ENCODE data around the gene JAKMIP2. TPM values are rescaled to one million over a fixed set of nuclear protein-coding genes. Genes with fewer than 3 reads are reported as not detected.

The JAKMIP2 gene
- total and polyA plus RNA-seq, 2 donors from 2014 or later = 0.38 to 0.71 TPM

- H3K9me3 ChIP-seq (ENCODE audit: control insufficient read depth in 2 of 3, insufficient read depth in 1 of 3, low read length in 3 of 3) = no peaks in the 10 kb centered on the region
- H3K27me3 ChIP-seq (ENCODE audit: control insufficient read depth, insufficient read depth, low read length) = no peaks in the 10 kb centered on the region
- H3K9ac ChIP-seq (ENCODE audit: low read length in 3 of 3) = no peak overlapping the region
- peaks cover 0 to 3% (median 0%) of the 10 kb centered on the region in 3 donors for H3K4me1 ChIP-seq (ENCODE audit: control insufficient read depth in 2 of 3, insufficient read depth in 2 of 3, low read depth in 1 of 3, low read length in 3 of 3)
- intact Hi-C loops (cut with DNase I) = no loop called here
- H3K4me3 ChIP-seq (ENCODE audit: low read length in 3 of 3) = no peak overlapping the region
- FAIRE-seq (no peak), DNase-seq (peak in 4 of 5 donors; percentile 13 to 71 (median 29))
- no peaks in the 10 kb centered on the region for H3K36me3 ChIP-seq (ENCODE audit: control insufficient read depth in 2 of 3, insufficient read depth in 3 of 3, low read length in 3 of 3)
- TF ChIP-seq CTCF (IDR thresholded peaks at IDR 0.05; ENCODE audit: borderline replicate concordance, extremely low read depth, insufficient read depth) = no peak
- no peak overlapping the region for H3K27ac ChIP-seq (ENCODE audit: low read depth in 2 of 2, low read length in 2 of 2)
Observed at GRCh38 chr5:147688656-147689356, 93.7 kb downstream of the JAKMIP2 start.

- H3K27me3 ChIP-seq (ENCODE audit: control insufficient read depth, insufficient read depth, low read length) = no peaks in the 10 kb centered on the region
- H3K9me3 ChIP-seq (ENCODE audit: control insufficient read depth in 2 of 3, insufficient read depth in 1 of 3, low read length in 3 of 3) = no peaks in the 10 kb centered on the region
- H3K4me1 ChIP-seq (ENCODE audit: control insufficient read depth in 2 of 3, insufficient read depth in 2 of 3, low read depth in 1 of 3, low read length in 3 of 3) = peaks cover 0 to 3% (median 0%) of the 10 kb centered on the region in 3 donors
- TF ChIP-seq CTCF (IDR thresholded peaks at IDR 0.05; ENCODE audit: borderline replicate concordance, extremely low read depth, insufficient read depth) = no peak
- FAIRE-seq (no peak), DNase-seq (no peak)
- no peak overlapping the region for H3K4me3 ChIP-seq (ENCODE audit: low read length in 3 of 3)
- H3K27ac ChIP-seq (ENCODE audit: low read depth in 2 of 2, low read length in 2 of 2) = no peak overlapping the region
- intact Hi-C loops (cut with DNase I) = no loop called here
- H3K36me3 ChIP-seq (ENCODE audit: control insufficient read depth in 2 of 3, insufficient read depth in 3 of 3, low read length in 3 of 3) = no peaks in the 10 kb centered on the region
- no peak overlapping the region for H3K9ac ChIP-seq (ENCODE audit: low read length in 3 of 3)
Observed at GRCh38 chr5:147687118-147687517, 95.4 kb downstream of the JAKMIP2 start.

GRCh38 chr5:147686421-147686820, 96.1 kb downstream of the JAKMIP2 start:
- H3K27ac ChIP-seq (ENCODE audit: low read depth in 2 of 2, low read length in 2 of 2) = no peak overlapping the region
- no peak overlapping the region for H3K9ac ChIP-seq (ENCODE audit: low read length in 3 of 3)
- DNase-seq (no peak), FAIRE-seq (no peak)
- H3K4me3 ChIP-seq (ENCODE audit: low read length in 3 of 3) = no peak overlapping the region
- TF ChIP-seq CTCF (IDR thresholded peaks at IDR 0.05; ENCODE audit: borderline replicate concordance, extremely low read depth, insufficient read depth) = no peak
- H3K36me3 ChIP-seq (ENCODE audit: control insufficient read depth in 2 of 3, insufficient read depth in 3 of 3, low read length in 3 of 3) = no peaks in the 10 kb centered on the region
- no peaks in the 10 kb centered on the region for H3K27me3 ChIP-seq (ENCODE audit: control insufficient read depth, insufficient read depth, low read length)
- H3K9me3 ChIP-seq (ENCODE audit: control insufficient read depth in 2 of 3, insufficient read depth in 1 of 3, low read length in 3 of 3) = no peaks in the 10 kb centered on the region
- H3K4me1 ChIP-seq (ENCODE audit: control insufficient read depth in 2 of 3, insufficient read depth in 2 of 3, low read depth in 1 of 3, low read length in 3 of 3) = peaks cover 0 to under 1% (median 0%) of the 10 kb centered on the region in 3 donors
- intact Hi-C loops (cut with DNase I) = no loop called here

Data from kidney (tissue), 14 donors.